Testis (tissue), 2 donors: Measurements from ENCODE around the gene FAM3C.

Experiments
- CTCF ChIP-seq, 3 experiments: fragments of 450-650 bp in 2 of 3; fragments of 200-600 bp in 1 of 3; sonication (generic) in 1 of 3; IDR thresholded peaks; one replicate each; pipeline ENCODE4 v1.5.1; 2016 to 2019; ENCODE audit warnings: antibody characterized with exemption in 3 of 3, mild to moderate bottlenecking in 2 of 3, moderate library complexity in 1 of 3
- POLR2A ChIP-seq: fragments of 450-650 bp; IDR thresholded peaks from one replicate; pipeline ENCODE4 v1.6.1; 2017; ENCODE audit warnings: antibody characterized with exemption, mild to moderate bottlenecking, moderate library complexity

GRCh38 chr7:121341933-121342332 lies 54.2 kb downstream of the FAM3C start:
- TF ChIP-seq CTCF (IDR thresholded peaks at IDR 0.05) (no peak), POLR2A (no peak)
